SK-N-SH (cell line): Measurements from ENCODE around the gene PCMT1. TPM values are rescaled to one million over a fixed set of nuclear protein-coding genes. Genes with fewer than 3 reads are reported as not detected.

ENCODE experiments used
- CTCF ChIA-PET: fragments of 300-600, 350-600 bp; formaldehyde crosslinking; extraction: SDS; loops from one replicate; lab custom pipeline; 2021; lab: Yijun Ruan, JAX
- POLR2A ChIA-PET: fragments of 350-600 bp; sonication (Branson Sonifier 250); formaldehyde crosslinking; extraction: SDS; loops from one replicate; lab custom pipeline; 2020; ENCODE audit warnings: antibody characterized with exemption, inconsistent platforms; lab: Yijun Ruan, JAX
- DNase-seq: peaks from one replicate; pipeline ENCODE4 v3.0.0; 2012
- H2AFZ ChIP-seq: fragments of 200-600 bp; sonication (generic); 2 replicates; pipeline ENCODE4 v1.8.1; 2016; ENCODE audit warnings: antibody characterized with exemption, mild to moderate bottlenecking, low read depth
- H3F3A ChIP-seq: fragments of 200-600 bp; sonication (generic); replicated peaks from 2 replicates; pipeline ENCODE3; 2016; ENCODE audit warnings: antibody characterized with exemption, mild to moderate bottlenecking; ENCODE audit not compliant: insufficient read depth
- H3K27ac ChIP-seq, 2 experiments: fragments of 200-500 bp in 1 of 2; fragments of 200-600 bp in 1 of 2; sonication (Bioruptor generic) in 1 of 2; sonication (generic), shearing (Covaris generic) in 1 of 2; 2 replicates each; pipeline versions ENCODE4 v1.5.1 to v1.6.1; 2014 to 2016; ENCODE audit warnings: low read depth in 2 of 2, inconsistent platforms in 1 of 2, low read length in 1 of 2, mild to moderate bottlenecking in 1 of 2, mixed read lengths in 1 of 2
- H3K27me3 ChIP-seq: fragments of 200-600 bp; sonication (generic), shearing (Covaris generic); 2 replicates; pipeline ENCODE4 v1.6.1; 2016; ENCODE audit warnings: mixed run types; ENCODE audit not compliant: insufficient read depth
- H3K36me3 ChIP-seq, 2 experiments: fragments of 200-500 bp in 1 of 2; fragments of 200-600 bp in 1 of 2; sonication (Bioruptor generic) in 1 of 2; sonication (generic) in 1 of 2; replicated peaks in 1 of 2; 2 replicates each; pipeline versions ENCODE3 to v1.5.1; 2014 to 2016; ENCODE audit warnings: low read length in 1 of 2, mild to moderate bottlenecking in 1 of 2; ENCODE audit not compliant: insufficient read depth in 2 of 2, control insufficient read depth in 1 of 2
- H3K4me1 ChIP-seq, 2 experiments: fragments of 200-500 bp in 1 of 2; fragments of 200-600 bp in 1 of 2; sonication (Bioruptor generic) in 1 of 2; sonication (generic), shearing (Covaris generic) in 1 of 2; 2 replicates each; pipeline versions ENCODE4 v1.5.1 to v1.6.1; 2014 to 2016; ENCODE audit warnings: low read depth in 1 of 2, low read length in 1 of 2, mixed run types in 1 of 2; ENCODE audit not compliant: insufficient read depth in 2 of 2, control insufficient read depth in 1 of 2
- H3K4me2 ChIP-seq: fragments of 200-600 bp; sonication (generic), shearing (Covaris generic); 2 replicates; pipeline ENCODE4 v1.6.1; 2017; ENCODE audit warnings: mixed run types
- H3K4me3 ChIP-seq, 2 experiments: fragments of 200-500 bp in 1 of 2; fragments of 200-600 bp in 1 of 2; sonication (Bioruptor generic) in 1 of 2; sonication (generic), shearing (Covaris generic) in 1 of 2; 2 replicates each; pipeline versions ENCODE4 v1.5.1 to v1.8.1; 2014 to 2016; ENCODE audit warnings: low read depth in 2 of 2, inconsistent platforms in 1 of 2, low read length in 1 of 2, mild to moderate bottlenecking in 1 of 2, mixed read lengths in 1 of 2, moderate library complexity in 1 of 2
- H3K79me2 ChIP-seq: fragments of 200-600 bp; sonication (generic); 2 replicates; pipeline ENCODE4 v1.8.1; 2017; ENCODE audit warnings: mild to moderate bottlenecking; ENCODE audit not compliant: insufficient read depth
- H3K9ac ChIP-seq: fragments of 200-600 bp; sonication (generic); 2 replicates; pipeline ENCODE4 v1.6.1; 2017; ENCODE audit warnings: mixed run types
- H3K9me2 ChIP-seq: fragments of 200-600 bp; sonication (generic); 2 replicates; pipeline ENCODE4 v1.6.1; 2017; ENCODE audit warnings: mixed run types
- H3K9me3 ChIP-seq: fragments of 200-600 bp; sonication (generic); 2 replicates; pipeline ENCODE4 v1.6.1; 2017; ENCODE audit warnings: mixed run types, mild to moderate bottlenecking, moderate library complexity
- H4K20me1 ChIP-seq: fragments of 200-600 bp; sonication (generic); 2 replicates; pipeline ENCODE4 v1.6.1; 2017; ENCODE audit warnings: mild to moderate bottlenecking, mixed run types; ENCODE audit not compliant: insufficient read depth
- CHD2 ChIP-seq: fragments of 150-350 bp; IDR thresholded peaks from 2 replicates; pipeline ENCODE4 v1.6.1; 2018; ENCODE audit warnings: low read length; ENCODE audit not compliant: partially characterized antibody
- FOXJ3 ChIP-seq: sonication (generic); formaldehyde crosslinking; IDR thresholded peaks from 2 replicates; pipeline ENCODE4 v1.5.1; 2020; ENCODE audit warnings: mild to moderate bottlenecking, missing genetic modification reagents
- FOXM1 ChIP-seq: IDR thresholded peaks from 2 replicates; pipeline ENCODE4 v1.4.0; 2012; ENCODE audit warnings: low read depth, mild to moderate bottlenecking
- GABPA ChIP-seq: IDR thresholded peaks from 2 replicates; pipeline ENCODE4 v1.4.0; 2012; ENCODE audit warnings: low read depth, mild to moderate bottlenecking
- GATA2 ChIP-seq: sonication (generic); formaldehyde crosslinking; IDR thresholded peaks from 2 replicates; pipeline ENCODE4 v1.5.0; 2020; ENCODE audit warnings: mild to moderate bottlenecking, missing genetic modification reagents
- JUND ChIP-seq: IDR thresholded peaks from 2 replicates; pipeline ENCODE4 v1.4.0; 2012
- MXI1 ChIP-seq: IDR thresholded peaks from 2 replicates; pipeline ENCODE4 v1.6.1; 2012; ENCODE audit warnings: mild to moderate bottlenecking, low read depth, low read length, improper control_type of control experiment
- PBX3 ChIP-seq: IDR thresholded peaks from 2 replicates; pipeline ENCODE4; 2012
- RAD21 ChIP-seq: IDR thresholded peaks from 2 replicates; pipeline ENCODE4 v1.6.1; 2012; ENCODE audit warnings: mild to moderate bottlenecking, low read length
- RCOR1 ChIP-seq: fragments of 150-350 bp; IDR thresholded peaks from 2 replicates; pipeline ENCODE4 v1.6.1; 2017; ENCODE audit warnings: antibody characterized with exemption, low read length
- RXRA ChIP-seq: IDR thresholded peaks from 2 replicates; pipeline ENCODE4 v1.4.0; 2012; ENCODE audit warnings: low read depth, mild to moderate bottlenecking, borderline replicate concordance
- TCF12 ChIP-seq: IDR thresholded peaks from 2 replicates; pipeline ENCODE4 v1.4.0; 2012
- USF1 ChIP-seq: IDR thresholded peaks from 2 replicates; pipeline ENCODE4 v1.4.0; 2012; ENCODE audit warnings: low read depth, borderline replicate concordance
- WGBS: methylation state at CpG from one replicate; pipeline ENCODE4 v1.1.6; 2017; ENCODE audit warnings: low lambda C conversion rate; 5-methylcytosine and 5-hydroxymethylcytosine counted together
- polyA plus RNA-seq, 3 experiments: library from polyadenylated mRNA; depleted of rRNA; stranded (reverse); fragments of >200 nt; gene quantifications; 2 replicates each; pipeline ENCODE4 v1.2.3, GENCODE V29; 2012

The PCMT1 gene
- polyA plus RNA-seq, 1 of the 3 experiments (the other 2 are of a cell fraction), result 190 TPM

GRCh38 chr6:149716181-149716963 lies 33.2 kb upstream of the PCMT1 start:
- peak overlapping the region; percentile 93 to 96; a peak in 3 of 4 replicates for H3K27ac ChIP-seq
- peaks cover 26% of the 10 kb centered on the region for H4K20me1 ChIP-seq
- H3K4me1 ChIP-seq, result peaks cover 0 to 7% of the 10 kb centered on the region in 2 experiments; a peak in 2 of 4 replicates
- no peak overlapping the region for H2AFZ ChIP-seq
- H3K36me3 ChIP-seq, result peaks cover 0 to 5% of the 10 kb centered on the region in 2 experiments
- peak overlapping the region; percentile 90 for H3K4me2 ChIP-seq
- H3F3A ChIP-seq, result peaks cover 9% of the 10 kb centered on the region
- peaks cover 75% of the 10 kb centered on the region for H3K79me2 ChIP-seq
- 55% methylated on average over 8 of the region's 8 CpGs for WGBS
- H3K9me2 ChIP-seq, result no peaks in the 10 kb centered on the region
- no peaks in the 10 kb centered on the region for H3K9me3 ChIP-seq
- DNase-seq, result peak; percentile 24
- ChIA-PET POLR2A (interaction anchor here (1.3 to 2.9 kb wide), 2 partner anchors 12 to 33 kb away, joined by 3 to 8 read pairs; partner anchors contain the start of gene PCMT1), CTCF (interaction anchor here (0.7 to 1.3 kb wide), 3 partner anchors 118 to 171 kb away, joined by 3 read pairs; partner anchors contain the start of gene PPIL4)
- no peaks in the 10 kb centered on the region for H3K27me3 ChIP-seq
- peak overlapping the region; percentile 98 for H3K9ac ChIP-seq
- peak overlapping the region; percentile 82 to 89 for H3K4me3 ChIP-seq
- TF ChIP-seq PBX3 (no peak), CHD2 (no peak), TCF12 (no peak), RXRA (no peak), GABPA (no peak), JUND (no peak), RAD21 (no peak), FOXM1 (no peak), MXI1 (no peak)

GRCh38 chr6:149717255-149717587 lies 32.3 kb upstream of the PCMT1 start:
- no peak for DNase-seq
- peak overlapping the region; percentile 93 to 96 for H3K27ac ChIP-seq
- H3K9me3 ChIP-seq, result no peaks in the 10 kb centered on the region
- peaks cover 0 to 5% of the 10 kb centered on the region in 2 experiments for H3K36me3 ChIP-seq
- peak overlapping the region; percentile 90 for H3K4me2 ChIP-seq
- TF ChIP-seq RCOR1 (no peak), FOXJ3 (CRISPR knock-in tag) (no peak), RXRA (no peak), FOXM1 (no peak), GATA2 (CRISPR knock-in tag) (no peak), USF1 (no peak)
- H3K4me1 ChIP-seq, result peaks cover 0 to 7% of the 10 kb centered on the region in 2 experiments; a peak in 2 of 4 replicates
- CTCF ChIA-PET, result interaction anchor here (0.8 to 1.9 kb wide), 4 partner anchors 11 to 171 kb away, joined by 3 to 6 read pairs (median 4); partner anchors contain the start of gene PPIL4
- peaks cover 66% of the 10 kb centered on the region for H3K79me2 ChIP-seq
- H2AFZ ChIP-seq, result peak overlapping the region; percentile 100; the same call in 1 of the 2 replicates
- H3K9me2 ChIP-seq, result no peaks in the 10 kb centered on the region
- peak overlapping the region; percentile 82 to 89 for H3K4me3 ChIP-seq
- no peaks in the 10 kb centered on the region for H3K27me3 ChIP-seq
- WGBS, result 0% methylated on average over 9 of the region's 9 CpGs
- POLR2A ChIA-PET, result interaction anchor here (1.0 to 2.9 kb wide), 7 partner anchors 13 to 155 kb away, joined by 3 to 9 read pairs (median 5); partner anchors contain the start of genes KATNA1 and PCMT1
- H3K9ac ChIP-seq, result peak overlapping the region; percentile 98
- peaks cover 9% of the 10 kb centered on the region for H3F3A ChIP-seq
- H4K20me1 ChIP-seq, result peaks cover 21% of the 10 kb centered on the region
